Stimulated activated CD4-positive, alpha-beta T cell treated with anti-CD3 and anti-CD28 coated beads, Interleukin-15, amount 100 ng/mL, for 24 hours (primary cell): ENCODE measurements around the gene LASP1.
"Not testable (repeated sequence)": the region's sequence is repeated elsewhere in the genome, so short reads cannot be mapped to it uniquely, and the experiment has no call there.

Experiments
- DNase-seq: peaks from one replicate; pipeline ENCODE4 v3.0.0-alpha.2; 2020

LASP1 gene

DNA sequence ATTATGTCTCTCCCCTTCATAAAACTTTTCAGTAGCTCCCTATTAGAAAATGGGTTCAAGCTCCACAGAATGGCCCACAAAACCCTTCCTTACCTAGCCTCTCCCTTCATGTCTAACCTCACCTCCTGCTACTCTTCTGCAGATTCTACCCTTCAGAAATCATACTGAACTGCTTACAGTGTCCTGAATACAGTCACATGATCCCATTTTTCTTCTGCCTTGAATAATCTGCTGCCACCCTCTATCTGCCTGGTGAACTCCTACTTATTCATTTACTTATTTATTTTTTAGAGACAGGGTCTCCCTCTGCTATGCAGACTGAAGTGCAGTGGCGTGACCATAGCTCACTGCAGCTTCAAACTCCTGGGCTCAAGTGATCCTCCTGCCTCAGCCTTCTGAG is 70.5 kb downstream of the LASP1 start:
- no peak for DNase-seq

DNA sequence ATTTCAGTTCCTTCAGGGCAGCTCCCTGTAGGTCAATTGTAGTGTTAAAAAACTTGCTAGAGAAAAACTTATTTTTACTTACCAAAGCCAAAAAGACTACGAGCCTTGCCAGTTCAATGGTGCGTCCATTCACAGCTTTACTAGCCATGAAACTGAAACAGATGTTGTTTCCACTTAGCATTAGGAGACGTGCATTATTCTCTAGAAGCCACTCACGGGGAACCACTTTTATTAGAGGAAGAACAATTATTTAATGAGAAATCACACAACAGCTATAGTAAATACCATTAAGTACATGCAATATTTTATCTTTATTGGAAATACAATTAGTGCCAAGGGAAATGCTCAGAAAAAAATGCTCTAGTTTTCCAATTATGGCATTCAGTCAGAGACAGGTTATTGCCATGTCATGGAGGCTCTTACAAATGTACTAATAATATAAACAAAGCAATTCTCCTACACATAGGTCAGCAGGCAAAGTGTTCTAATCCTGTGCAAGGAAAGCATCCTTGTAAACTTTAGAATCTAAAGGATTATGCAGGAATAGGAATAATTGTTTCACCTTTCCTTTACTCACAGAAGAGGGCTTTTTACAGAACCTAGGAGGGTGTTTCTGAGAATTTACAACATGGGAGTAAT is 73.0 kb downstream of the LASP1 start:
- DNase-seq = no peak

DNA sequence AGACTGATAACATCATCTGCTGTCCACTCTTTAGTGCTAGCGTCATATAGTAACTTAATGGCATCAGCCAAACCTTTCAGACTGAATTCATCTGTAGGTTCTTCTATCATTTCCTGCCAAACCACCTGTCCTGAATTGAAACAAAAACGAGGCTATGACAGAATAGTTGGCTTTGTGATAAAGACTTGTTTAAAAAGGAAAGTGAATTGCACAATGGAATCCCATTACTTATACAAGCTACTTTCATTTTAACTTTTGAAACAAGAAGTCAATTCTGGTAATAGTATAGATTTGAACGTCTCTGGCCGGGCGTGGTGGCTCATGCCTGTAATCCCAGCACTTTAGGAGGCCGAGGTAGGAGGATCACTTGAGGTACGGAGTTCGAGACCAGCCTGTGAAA is 73.7 kb downstream of the LASP1 start:
- no peak for DNase-seq

DNA sequence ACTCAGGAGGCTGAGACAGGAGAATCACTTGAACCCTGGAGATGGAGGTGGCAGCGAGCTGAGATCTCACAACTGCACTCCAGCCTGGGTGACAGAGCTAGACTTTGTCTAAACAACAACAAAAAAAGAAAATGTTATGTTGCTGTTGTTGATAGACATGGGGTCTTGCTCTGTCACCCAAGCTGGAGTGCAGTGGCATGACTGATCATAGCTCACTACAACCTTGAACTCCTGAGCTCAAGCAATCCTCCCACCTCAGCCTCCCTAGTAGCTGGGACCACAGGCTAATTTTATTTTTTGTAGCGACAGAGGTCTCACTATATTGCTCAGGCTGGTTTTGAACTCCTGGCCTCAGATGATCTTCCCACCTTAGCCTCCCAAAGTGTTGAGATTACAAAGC is 77.3 kb downstream of the LASP1 start:
- no peak for DNase-seq

DNA sequence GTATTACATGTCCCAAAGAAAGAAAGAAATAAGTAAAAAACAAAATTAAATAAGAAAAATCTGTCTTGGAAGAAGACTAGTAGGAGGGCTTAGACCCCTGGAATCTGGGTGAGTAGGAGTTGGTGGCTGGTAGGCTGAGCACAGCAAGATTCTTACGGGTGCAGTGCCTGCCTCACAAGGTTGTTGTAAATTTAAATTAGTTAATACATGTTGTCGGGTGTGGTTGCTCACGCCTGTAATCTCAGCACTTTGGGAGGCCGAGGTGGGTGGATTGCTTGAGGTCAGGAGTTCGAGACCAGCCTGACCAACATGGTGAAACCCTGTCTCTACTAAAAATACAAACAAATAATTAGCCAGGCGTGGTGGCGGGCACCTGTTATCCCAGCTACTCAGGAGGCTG is 83.9 kb downstream of the LASP1 start:
- not testable (repeated sequence) for DNase-seq

DNA sequence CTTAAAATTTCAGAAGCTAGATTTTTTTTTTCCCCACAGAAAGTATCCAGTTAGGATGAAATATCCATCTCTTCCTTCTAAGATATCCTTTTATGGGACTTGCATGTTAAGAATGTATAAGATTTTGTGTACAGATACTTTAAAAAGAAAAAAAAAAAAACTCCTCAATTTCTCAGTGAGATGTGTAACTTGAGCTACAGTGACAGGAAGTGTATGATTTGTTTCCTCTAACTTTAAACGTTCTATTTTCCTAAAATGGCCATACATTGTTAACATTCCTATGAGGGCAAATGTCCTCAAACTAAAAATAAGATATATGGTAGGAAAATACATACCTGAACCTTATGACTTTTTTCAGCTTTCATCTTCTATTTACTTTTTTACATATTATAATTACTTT is 88.5 kb downstream of the LASP1 start:
- no peak for DNase-seq

DNA sequence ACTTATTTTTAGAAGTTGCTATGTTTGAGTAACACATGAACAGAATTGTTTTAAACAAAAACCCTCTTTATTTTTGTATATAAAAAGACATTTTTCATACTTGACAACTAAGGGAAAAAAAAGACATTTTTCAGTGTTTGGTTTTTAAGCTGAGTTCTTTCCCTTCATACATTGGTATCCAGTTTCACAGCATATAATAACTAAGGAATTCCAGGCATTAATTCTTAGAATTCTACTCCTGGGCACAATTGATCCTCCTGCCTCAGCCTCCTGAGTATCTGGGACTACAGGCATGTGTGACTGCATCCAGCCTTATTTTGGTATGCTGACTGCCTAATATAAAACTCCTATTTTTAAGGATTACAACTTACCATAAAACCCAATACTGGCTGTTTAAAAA is 88.9 kb downstream of the LASP1 start:
- no peak for DNase-seq

DNA sequence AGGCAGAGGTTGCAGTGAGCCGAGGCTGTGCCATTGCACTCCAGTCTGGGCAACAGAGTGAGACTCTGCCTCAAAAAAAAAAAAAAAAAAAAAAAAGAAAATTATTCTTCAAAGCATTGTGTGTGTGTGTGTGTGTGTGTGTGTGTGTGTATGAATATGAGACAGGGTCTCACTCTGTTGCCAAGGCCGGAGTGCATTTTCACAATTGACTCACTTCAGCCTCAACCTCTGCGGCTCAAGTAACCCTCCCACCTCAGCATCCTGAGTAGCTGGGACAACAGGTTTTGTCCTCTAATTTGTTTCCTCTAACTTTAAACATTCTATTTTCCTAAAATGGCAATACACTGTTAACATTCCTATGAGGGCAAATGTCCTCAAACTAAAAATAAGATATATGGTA is 89.7 kb downstream of the LASP1 start:
- DNase-seq = no peak

DNA sequence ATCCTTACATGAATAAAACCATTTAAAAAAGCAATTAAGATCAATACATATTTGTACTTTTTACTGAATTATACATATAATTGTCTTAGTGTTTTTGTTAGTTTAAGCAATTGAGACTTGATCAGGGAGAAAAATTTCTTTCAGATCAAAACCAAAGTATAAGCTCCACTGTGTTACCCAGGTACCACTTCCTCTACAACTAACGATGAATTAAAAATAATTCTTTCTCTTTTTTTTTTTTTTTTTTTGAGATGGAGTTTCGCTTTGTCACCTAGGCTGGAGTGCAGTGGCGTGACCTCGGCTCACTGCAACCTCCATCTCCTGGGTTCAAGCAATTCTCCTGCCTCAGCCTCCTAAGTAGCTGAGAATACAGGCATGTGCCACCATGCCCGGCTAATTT is 90.5 kb downstream of the LASP1 start:
- no peak for DNase-seq

DNA sequence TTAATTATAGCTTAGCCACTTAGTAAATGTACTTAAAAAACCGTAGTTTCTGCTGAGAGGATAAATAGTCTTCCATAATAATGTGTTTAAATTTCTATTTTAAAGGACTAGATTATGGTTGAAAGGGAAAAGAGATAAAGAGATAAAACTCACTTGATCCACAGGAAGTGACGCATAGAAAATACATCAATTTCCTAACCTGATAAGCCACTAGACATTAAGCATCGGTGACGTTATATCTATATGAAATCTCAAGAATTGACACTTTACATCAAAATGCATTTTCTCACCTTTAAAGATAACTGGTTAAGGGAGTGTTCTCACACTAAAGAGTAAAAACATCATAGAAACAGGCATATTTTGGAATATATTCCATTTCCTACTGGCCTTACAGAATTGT is 91.6 kb downstream of the LASP1 start:
- no peak for DNase-seq

DNA sequence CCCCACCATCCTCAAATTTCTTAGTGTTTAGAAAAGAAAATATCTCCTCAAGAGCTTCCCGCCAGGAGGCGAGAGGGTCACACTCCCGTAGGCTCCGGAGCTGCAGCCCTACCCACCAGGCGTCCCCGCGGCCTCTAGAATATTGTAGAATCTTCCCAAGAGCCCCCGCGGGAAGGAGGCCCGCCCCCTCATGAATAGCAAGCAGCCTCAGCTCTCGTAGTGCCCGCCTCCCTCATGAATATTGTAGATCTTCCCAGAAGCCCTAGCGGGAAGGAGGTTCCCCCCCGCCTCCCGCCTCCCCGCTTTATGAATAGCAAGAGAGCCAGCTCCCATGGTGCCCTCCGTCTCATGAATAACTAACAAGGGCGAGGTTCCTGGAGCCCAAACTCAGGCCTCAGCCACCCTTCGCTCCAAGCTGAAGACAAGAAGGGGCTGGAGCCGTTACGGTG is 97.5 kb downstream of the LASP1 start, which contains the start of gene FBXO47:
Gene FBXO47, minus strand, starts transcription at position 114 of the 449 bp plus-strand sequence. CDS start 4,378 bp downstream, outside the sequence.
- peak; percentile 85 for DNase-seq

DNA sequence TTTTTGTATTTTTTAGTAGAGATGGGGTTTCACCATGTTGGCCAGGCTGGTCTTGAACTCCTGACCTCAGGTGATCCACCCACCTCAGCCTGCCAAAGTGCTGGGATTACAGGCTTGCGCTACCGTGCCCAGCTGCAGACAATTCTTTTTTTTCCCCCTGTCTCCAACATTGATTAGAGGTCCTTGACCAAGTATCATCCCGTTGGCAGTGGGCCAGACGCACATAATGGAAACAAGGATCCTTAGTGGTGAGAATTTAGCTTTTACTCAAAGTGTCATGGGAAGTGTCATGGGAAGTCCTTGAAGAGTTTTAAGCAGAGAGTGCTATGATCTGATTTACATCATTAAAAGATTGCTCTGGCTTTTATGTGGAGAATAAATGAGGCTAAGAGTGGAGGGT is 99.4 kb downstream of the LASP1 start:
- DNase-seq = no peak

DNA sequence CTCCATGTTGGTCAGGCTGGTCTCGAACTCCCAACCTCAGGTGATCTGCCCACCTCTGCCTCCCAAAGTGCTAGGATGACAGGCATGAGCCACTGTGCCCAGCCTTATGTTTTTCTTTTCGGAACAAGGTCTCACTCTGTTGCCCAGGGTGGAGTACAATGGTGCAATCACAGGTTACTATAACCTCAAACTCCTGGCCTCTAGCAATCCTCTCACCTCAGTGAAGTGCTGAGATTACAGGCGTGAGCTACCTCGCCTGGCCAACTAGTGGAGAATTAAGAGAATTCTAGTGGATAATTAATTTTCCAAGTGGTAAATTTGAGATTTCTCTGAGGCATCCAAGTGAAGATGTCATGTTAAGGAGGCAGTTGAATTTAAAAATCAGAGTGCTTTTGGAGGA is 100.3 kb downstream of the LASP1 start:
- no peak for DNase-seq

DNA sequence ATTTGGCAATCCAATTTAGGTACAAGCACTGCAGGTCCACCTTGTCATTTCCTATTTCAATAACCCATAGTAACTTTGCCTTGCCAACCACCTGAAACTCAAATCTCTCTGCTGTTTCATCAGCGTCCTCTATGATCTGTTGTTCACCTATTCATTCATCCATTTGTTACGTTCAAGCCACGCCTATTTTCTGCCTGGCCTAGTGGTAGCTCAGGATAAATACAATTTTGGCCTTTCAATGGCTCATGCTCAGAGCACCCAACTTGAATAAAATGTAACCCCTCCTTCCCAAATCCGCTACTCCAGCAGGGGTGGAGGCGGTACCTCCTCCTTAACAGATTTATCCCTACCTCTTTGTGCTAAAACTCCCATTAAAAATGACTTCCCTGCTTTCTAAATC is 100.9 kb downstream of the LASP1 start:
- no peak for DNase-seq
